GM23338 (cell line): ENCODE measurements around the gene CHST13. TPM values are rescaled to one million over a fixed set of nuclear protein-coding genes. Genes with fewer than 3 reads are reported as not detected.

Experiments
- ATAC-seq: fragments of 200-7000 bp; cut with Tn5 transposase; 3 replicates; pipeline ENCODE4 v1.9.1; 2020
- DNase-seq: peaks from one replicate; pipeline ENCODE4 v3.0.0-alpha.2; 2015; ENCODE audit warnings: low spot score
- H2AFZ ChIP-seq: fragments of 200-600 bp; sonication (generic); 2 replicates; pipeline ENCODE4 v1.8.0; 2016; ENCODE audit warnings: antibody characterized with exemption, mild to moderate bottlenecking, moderate library complexity
- H3F3A ChIP-seq: fragments of 200-600 bp; sonication (generic); replicated peaks from 2 replicates; pipeline ENCODE4 v1.8.0; 2017; ENCODE audit warnings: antibody characterized with exemption, mixed run types, low read depth
- H3K27ac ChIP-seq: fragments of 200-600 bp; sonication (generic); 2 replicates; pipeline ENCODE4 v1.6.1; 2016; ENCODE audit warnings: low read depth
- H3K27me3 ChIP-seq: fragments of 200-600 bp; sonication (generic); 2 replicates; pipeline ENCODE4 v1.8.0; 2016; ENCODE audit warnings: mild to moderate bottlenecking, mixed run types, moderate library complexity; ENCODE audit not compliant: insufficient read depth
- H3K36me3 ChIP-seq: fragments of 200-600 bp; sonication (generic); 2 replicates; pipeline ENCODE4 v1.8.0; 2016; ENCODE audit warnings: mild to moderate bottlenecking; ENCODE audit not compliant: insufficient read depth
- H3K4me1 ChIP-seq: fragments of 200-600 bp; sonication (generic); 2 replicates; pipeline ENCODE4 v1.8.0; 2016; ENCODE audit warnings: mild to moderate bottlenecking, moderate library complexity; ENCODE audit not compliant: insufficient read depth
- H3K4me2 ChIP-seq: fragments of 200-600 bp; sonication (generic); 2 replicates; pipeline ENCODE4 v1.7.1; 2017; ENCODE audit warnings: mixed run types
- H3K4me3 ChIP-seq: fragments of 200-600 bp; sonication (generic); 2 replicates; pipeline ENCODE4 v1.6.1; 2016; ENCODE audit warnings: mixed run types
- H3K79me2 ChIP-seq: fragments of 200-600 bp; sonication (generic); replicated peaks from 2 replicates; pipeline ENCODE4 v1.8.0; 2017; ENCODE audit warnings: mild to moderate bottlenecking; ENCODE audit not compliant: insufficient read depth
- H3K9me2 ChIP-seq: fragments of 200-600 bp; sonication (generic); 2 replicates; pipeline ENCODE4 v1.8.0; 2017; ENCODE audit not compliant: insufficient read depth
- H4K20me1 ChIP-seq: fragments of 200-600 bp; sonication (generic); replicated peaks from 2 replicates; pipeline ENCODE4 v1.8.0; 2017; ENCODE audit warnings: mild to moderate bottlenecking; ENCODE audit not compliant: insufficient read depth
- H3K27ac Mint-ChIP-seq: 2 replicates; pipeline ENCODE4 v1.8.0; 2020; ENCODE audit warnings: inconsistent platforms, mild to moderate bottlenecking, moderate library complexity, mixed read lengths
- H3K27me3 Mint-ChIP-seq: 3 replicates; pipeline ENCODE4 v1.8.0; 2022; ENCODE audit warnings: low read depth, mild to moderate bottlenecking, moderate library complexity, mixed read lengths, inconsistent platforms; ENCODE audit not compliant: insufficient read depth, poor library complexity
- H3K36me3 Mint-ChIP-seq: 3 replicates; pipeline ENCODE4 v1.8.0; 2021; ENCODE audit warnings: low read depth, mild to moderate bottlenecking, inconsistent platforms, moderate library complexity, mixed read lengths
- H3K4me1 Mint-ChIP-seq: 3 replicates; pipeline ENCODE4 v1.8.0; 2020; ENCODE audit warnings: mild to moderate bottlenecking, inconsistent platforms, mixed read lengths
- H3K4me3 Mint-ChIP-seq: 3 replicates; pipeline ENCODE4 v1.8.0; 2021; ENCODE audit warnings: moderate library complexity, mild to moderate bottlenecking, inconsistent platforms, mixed read lengths
- H3K9me3 Mint-ChIP-seq: 3 replicates; pipeline ENCODE4 v1.8.0; 2020; ENCODE audit warnings: moderate library complexity, mild to moderate bottlenecking, inconsistent platforms, mixed read lengths
- CREB1 ChIP-seq: fragments of 250-450 bp; sonication (Bioruptor Pico); IDR thresholded peaks from 2 replicates; pipeline ENCODE4 v1.5.0; 2020; ENCODE audit warnings: low read depth, mild to moderate bottlenecking, moderate library complexity
- CTCF ChIP-seq, 2 experiments: fragments of 200-600 bp in 1 of 2; sonication (generic) in 1 of 2; conservative IDR thresholded peaks; 2 replicates each; pipeline versions ENCODE4 v1.5.1 to v1.6.1; 2016 to 2017; ENCODE audit warnings: antibody characterized with exemption in 2 of 2, low read depth in 2 of 2, mild to moderate bottlenecking in 2 of 2, moderate library complexity in 1 of 2
- ETS1 ChIP-seq: IDR thresholded peaks from 2 replicates; pipeline ENCODE4 v1.6.1; 2016; ENCODE audit warnings: antibody characterized with exemption
- EZH2 ChIP-seq: fragments of 200-600 bp; sonication (generic); IDR thresholded peaks from one replicate; pipeline ENCODE4 v1.8.0; 2017; ENCODE audit warnings: antibody characterized with exemption, mild to moderate bottlenecking, low read depth; ENCODE audit not compliant: unreplicated experiment
- EZH2phosphoT487 ChIP-seq: fragments of 200-600 bp; sonication (generic); IDR thresholded peaks from one replicate; pipeline ENCODE4 v1.8.1; 2018; ENCODE audit warnings: antibody characterized with exemption; ENCODE audit not compliant: unreplicated experiment
- JUNB ChIP-seq: IDR thresholded peaks from one replicate; pipeline ENCODE4 v1.6.1; 2016; ENCODE audit warnings: antibody characterized with exemption; ENCODE audit not compliant: unreplicated experiment
- NANOG ChIP-seq: IDR thresholded peaks from 2 replicates; pipeline ENCODE4 v1.6.1; 2016; ENCODE audit warnings: antibody characterized with exemption, borderline replicate concordance
- POLR2AphosphoS5 ChIP-seq: IDR thresholded peaks from 2 replicates; pipeline ENCODE4 v1.6.1; 2016; ENCODE audit warnings: antibody characterized with exemption, low read depth
- REST ChIP-seq: IDR thresholded peaks from one replicate; pipeline ENCODE4 v1.6.1; 2018; ENCODE audit warnings: antibody characterized with exemption; ENCODE audit not compliant: unreplicated experiment
- STAT1 ChIP-seq: IDR thresholded peaks from one replicate; pipeline ENCODE4 v1.6.1; 2016; ENCODE audit warnings: antibody characterized with exemption; ENCODE audit not compliant: unreplicated experiment
- ZNF114 ChIP-seq: fragments of 250-450 bp; sonication (Bioruptor Pico); IDR thresholded peaks from 2 replicates; pipeline ENCODE4 v1.5.0; 2020; ENCODE audit warnings: mild to moderate bottlenecking, moderate library complexity
- ZNF331 ChIP-seq: fragments of 250-450 bp; sonication (Bioruptor Pico); IDR thresholded peaks from 2 replicates; pipeline ENCODE4 v1.5.0; 2020; ENCODE audit warnings: low read depth, mild to moderate bottlenecking, moderate library complexity
- ZNF462 ChIP-seq: fragments of 250-450 bp; sonication (Bioruptor Pico); IDR thresholded peaks from 2 replicates; pipeline ENCODE4 v1.5.0; 2020; ENCODE audit warnings: mild to moderate bottlenecking, moderate library complexity
- polyA plus RNA-seq: library from polyadenylated mRNA; unstranded; fragments of >200 nt; fragmentation: Nextera tagmentation; extraction: Ambion mirVana; gene quantifications from 2 replicates; pipeline ENCODE4 v1.2.1, GENCODE V29; 2016
- total RNA-seq: library from RNA; depleted of rRNA; stranded (reverse); fragments of >200 nt; shearing (Covaris generic); gene quantifications from 2 replicates; pipeline ENCODE4 v1.2.3, GENCODE V29; 2014

The CHST13 gene
- total and polyA plus RNA-seq, 2 experiments from 2014 or later: 3.7 to 8.4 TPM

GRCh38 chr3:126525091-126525852, 1.3 kb downstream of the CHST13 start:
- peak overlapping the region; percentile 73; the same call in 1 of the 2 replicates for H3K4me3 ChIP-seq
- peak overlapping the region; percentile 76 for H3K4me3 Mint-ChIP-seq
- H3K36me3 ChIP-seq: no peaks in the 10 kb centered on the region
- peaks cover 11% of the 10 kb centered on the region for H3K27me3 Mint-ChIP-seq
- H2AFZ ChIP-seq: peak overlapping the region; percentile 99
- no peaks in the 10 kb centered on the region for H3F3A ChIP-seq
- 0 out of 2 replicates have a peak, but pooled peaks cover 4% of the 10 kb centered on the region for H3K4me1 ChIP-seq
- H3K27me3 ChIP-seq: peaks cover 16% of the 10 kb centered on the region
- H3K9me2 ChIP-seq: no peaks in the 10 kb centered on the region
- H3K9me3 Mint-ChIP-seq: no peaks in the 10 kb centered on the region
- no peak overlapping the region for H3K27ac Mint-ChIP-seq
- peaks cover 9% of the 10 kb centered on the region for H3K4me1 Mint-ChIP-seq
- no peak overlapping the region for H3K27ac ChIP-seq
- TF ChIP-seq POLR2AphosphoS5 (no peak), CREB1 (no peak), ETS1 (no peak), ZNF114 (CRISPR knock-in tag) (no peak), REST (no peak), EZH2 (no peak), ZNF331 (CRISPR knock-in tag) (no peak), EZH2phosphoT487 (no peak), NANOG (no peak), STAT1 (no peak), ZNF462 (CRISPR knock-in tag) (no peak), CTCF (conservative IDR thresholded peaks at IDR 0.05; ENCODE audit: low read depth in 2 of 2) (no peak), JUNB (no peak)
- peak overlapping the region; percentile 91 for H3K4me2 ChIP-seq
- no peaks in the 10 kb centered on the region for H3K79me2 ChIP-seq
- ATAC-seq: no peak
- no peaks in the 10 kb centered on the region for H4K20me1 ChIP-seq
- no peak for DNase-seq
- no peaks in the 10 kb centered on the region for H3K36me3 Mint-ChIP-seq
